ENCODE results near the gene LAMB1. TPM values are rescaled to one million over a fixed set of nuclear protein-coding genes. Genes with fewer than 3 reads are reported as not detected.
"Not testable (repeated sequence)": the region's sequence is repeated elsewhere in the genome, so short reads cannot be mapped to it uniquely, and the experiment has no call there.

Gene LAMB1
- total RNA-seq, 2 donors from 2014 or later, result not detected

DNA sequence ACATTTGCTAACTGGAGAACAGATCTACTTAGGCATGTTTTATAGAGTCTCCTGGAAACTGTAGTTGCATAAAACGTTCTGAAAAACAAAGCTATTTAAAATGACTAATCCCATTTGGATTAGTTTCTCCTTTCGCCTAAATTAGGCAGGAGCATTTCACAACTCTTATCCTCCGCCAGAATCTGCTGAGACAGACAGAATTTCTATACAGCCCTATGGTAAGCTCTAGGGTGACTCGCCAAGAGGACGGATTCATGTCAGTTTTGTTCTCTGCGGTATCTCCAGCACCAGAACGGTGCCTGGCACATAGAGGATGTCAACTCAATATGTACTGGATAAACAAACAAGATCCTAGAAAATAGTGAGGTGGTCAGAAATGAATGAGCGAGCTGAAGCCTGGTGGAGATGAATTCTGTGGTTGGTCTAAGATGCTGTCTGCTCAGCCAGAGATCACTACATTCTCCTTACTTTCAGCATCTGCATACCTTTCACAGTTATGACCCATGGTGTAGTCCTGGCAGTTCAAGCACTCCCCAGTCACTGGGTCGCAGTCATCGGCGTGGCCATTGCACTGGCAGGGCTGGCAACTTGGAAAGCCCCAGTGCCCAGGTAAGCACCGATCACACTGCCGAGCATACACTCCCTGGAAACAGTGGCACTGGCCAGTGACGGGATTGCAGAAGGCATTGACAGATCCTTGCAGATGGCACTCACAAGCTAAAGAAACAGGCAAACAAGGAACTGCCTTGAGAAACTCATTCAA is 44.0 kb downstream of the LAMB1 start:
- no peak overlapping the region for H3K27ac Mint-ChIP-seq
- no peaks in the 10 kb centered on the region for H3K9me3 Mint-ChIP-seq
- H3K27me3 Mint-ChIP-seq, result peaks cover 23% of the 10 kb centered on the region
- H3K4me3 Mint-ChIP-seq, result no peak overlapping the region
- no peaks in the 10 kb centered on the region for H3K36me3 Mint-ChIP-seq (ENCODE audit: low read depth)
- no peak for ATAC-seq (replicated peaks)
- H3K4me1 Mint-ChIP-seq, result no peaks in the 10 kb centered on the region

- Mint-ChIP-seq H3K4me3 (no peak overlapping the region), H3K36me3 (ENCODE audit: low read depth) (no peaks in the 10 kb centered on the region), H3K4me1 (no peaks in the 10 kb centered on the region), H3K27ac (no peak overlapping the region), H3K27me3 (peaks cover 27% of the 10 kb centered on the region), H3K9me3 (no peaks in the 10 kb centered on the region)
- no peak for ATAC-seq (replicated peaks)
These were observed 45.5 kb downstream of the LAMB1 start for GRCh38 chr7:107957436-107957835.

GRCh38 chr7:107956950-107957349 is 46.0 kb downstream of the LAMB1 start:
- H3K4me3 Mint-ChIP-seq; H3K9me3 Mint-ChIP-seq; H3K27ac Mint-ChIP-seq; H3K4me1 Mint-ChIP-seq; H3K36me3 Mint-ChIP-seq (ENCODE audit: low read depth); ATAC-seq (replicated peaks): not testable (repeated sequence)
- H3K27me3 Mint-ChIP-seq, result peaks cover 26% of the 10 kb centered on the region

GRCh38 chr7:107955394-107955793 is 47.6 kb downstream of the LAMB1 start:
- Mint-ChIP-seq H3K27me3 (peaks cover 21% of the 10 kb centered on the region), H3K36me3 (ENCODE audit: low read depth) (no peaks in the 10 kb centered on the region), H3K9me3 (no peaks in the 10 kb centered on the region), H3K4me3 (no peak overlapping the region), H3K27ac (no peak overlapping the region), H3K4me1 (no peaks in the 10 kb centered on the region)
- ATAC-seq (replicated peaks), result no peak

GRCh38 chr7:107953924-107954303 is 49.0 kb downstream of the LAMB1 start:
- H3K4me1 Mint-ChIP-seq, result no peaks in the 10 kb centered on the region
- ATAC-seq (replicated peaks), result no peak
- H3K27ac Mint-ChIP-seq, result no peak overlapping the region
- peaks cover 18% of the 10 kb centered on the region for H3K27me3 Mint-ChIP-seq
- H3K36me3 Mint-ChIP-seq (ENCODE audit: low read depth), result no peaks in the 10 kb centered on the region
- no peak overlapping the region for H3K4me3 Mint-ChIP-seq
- H3K9me3 Mint-ChIP-seq, result no peaks in the 10 kb centered on the region

DNA sequence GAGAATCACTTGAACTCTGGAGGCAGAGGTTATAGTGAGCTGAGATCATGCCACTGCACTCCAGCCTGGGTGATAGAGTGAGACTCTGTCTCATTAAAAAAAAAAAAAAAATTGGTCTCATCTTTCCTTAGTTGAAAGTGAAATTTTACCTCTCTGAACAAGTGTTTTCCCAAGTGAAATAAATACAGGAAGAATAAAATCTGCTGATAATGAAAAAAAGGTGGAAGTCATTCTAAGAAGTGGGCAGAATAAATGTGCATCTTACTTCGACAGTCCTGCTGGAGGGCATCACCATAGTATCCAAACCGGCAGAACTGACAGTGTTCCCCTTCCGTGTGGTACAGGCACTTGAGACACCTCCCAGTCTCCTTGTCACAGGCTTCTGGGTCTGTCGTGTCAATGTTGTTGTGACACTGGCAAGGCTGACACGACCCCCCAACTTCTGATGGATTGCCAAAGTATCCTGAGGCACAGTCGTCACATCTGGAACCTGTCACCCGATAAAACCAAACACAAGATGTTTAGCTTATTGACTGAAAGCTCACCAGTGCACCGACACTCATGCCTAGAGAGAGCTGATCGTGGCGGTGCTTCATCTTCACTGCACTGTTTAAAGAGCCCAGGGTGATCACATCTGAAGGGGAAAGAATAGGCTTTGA is 49.6 kb downstream of the LAMB1 start:
- Mint-ChIP-seq H3K4me1 (no peaks in the 10 kb centered on the region), H3K36me3 (ENCODE audit: low read depth) (no peaks in the 10 kb centered on the region), H3K4me3 (no peak overlapping the region), H3K27me3 (peaks cover 14% of the 10 kb centered on the region), H3K9me3 (no peaks in the 10 kb centered on the region), H3K27ac (no peak overlapping the region)
- ATAC-seq (replicated peaks), result no peak

GRCh38 chr7:107951896-107952295 is 51.1 kb downstream of the LAMB1 start:
- Mint-ChIP-seq H3K4me1 (no peaks in the 10 kb centered on the region), H3K9me3 (no peaks in the 10 kb centered on the region), H3K36me3 (ENCODE audit: low read depth) (no peaks in the 10 kb centered on the region), H3K4me3 (no peak overlapping the region), H3K27ac (no peak overlapping the region), H3K27me3 (peaks cover 9% of the 10 kb centered on the region)
- ATAC-seq (replicated peaks), result no peak

DNA sequence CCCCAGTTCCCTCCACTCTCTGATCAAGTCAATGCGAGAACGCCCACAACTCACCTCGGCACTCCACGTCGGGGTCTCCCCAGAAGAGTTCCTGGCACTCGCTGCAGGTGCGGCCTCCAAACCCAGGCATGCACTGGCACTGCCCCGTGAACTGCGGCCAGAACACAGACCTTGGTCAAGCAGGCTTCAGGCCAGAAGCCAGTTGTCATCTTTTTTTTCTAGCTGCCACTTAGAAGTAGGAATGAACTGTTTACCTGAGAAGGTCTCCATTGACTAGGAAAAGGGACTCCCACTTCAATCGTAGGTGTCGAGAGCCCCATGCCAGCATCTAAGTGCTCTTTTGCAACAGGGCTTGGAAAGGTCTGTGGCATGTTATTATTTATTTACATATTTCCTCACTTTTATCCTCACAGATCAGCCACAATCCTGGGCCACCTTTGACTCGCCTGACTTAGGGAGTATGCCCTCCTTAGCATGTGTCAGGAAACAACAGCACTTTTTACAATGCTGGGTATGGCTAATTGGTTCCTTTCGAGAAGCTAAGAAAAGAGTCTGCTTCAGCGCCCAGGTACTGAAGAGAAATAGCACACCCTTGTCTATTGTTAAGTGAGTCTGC is 51.7 kb downstream of the LAMB1 start:
- H3K27me3 Mint-ChIP-seq, result peaks cover 5% of the 10 kb centered on the region
- no peaks in the 10 kb centered on the region for H3K36me3 Mint-ChIP-seq (ENCODE audit: low read depth)
- H3K27ac Mint-ChIP-seq, result no peak overlapping the region
- ATAC-seq (replicated peaks), result no peak
- H3K4me1 Mint-ChIP-seq, result no peaks in the 10 kb centered on the region
- H3K9me3 Mint-ChIP-seq, result no peaks in the 10 kb centered on the region
- no peak overlapping the region for H3K4me3 Mint-ChIP-seq

GRCh38 chr7:107949443-107949935 is 53.5 kb downstream of the LAMB1 start:
- no peak for ATAC-seq (replicated peaks)
- no peaks in the 10 kb centered on the region for H3K36me3 Mint-ChIP-seq (ENCODE audit: low read depth)
- no peak overlapping the region for H3K4me3 Mint-ChIP-seq
- H3K9me3 Mint-ChIP-seq, result no peaks in the 10 kb centered on the region
- no peak overlapping the region for H3K27ac Mint-ChIP-seq
- no peaks in the 10 kb centered on the region for H3K4me1 Mint-ChIP-seq
- H3K27me3 Mint-ChIP-seq, result peaks cover 4% of the 10 kb centered on the region

- no peak overlapping the region for H3K4me3 Mint-ChIP-seq
- H3K27me3 Mint-ChIP-seq, result peaks cover 4% of the 10 kb centered on the region
- H3K36me3 Mint-ChIP-seq (ENCODE audit: low read depth), result no peaks in the 10 kb centered on the region
- no peak for ATAC-seq (replicated peaks)
- H3K4me1 Mint-ChIP-seq, result no peaks in the 10 kb centered on the region
- H3K9me3 Mint-ChIP-seq, result no peaks in the 10 kb centered on the region
- H3K27ac Mint-ChIP-seq, result no peak overlapping the region
These were observed 54.1 kb downstream of the LAMB1 start for GRCh38 chr7:107948645-107949442.

GRCh38 chr7:107946881-107947280 is 56.1 kb downstream of the LAMB1 start:
- no peak overlapping the region for H3K27ac Mint-ChIP-seq
- no peak for ATAC-seq (replicated peaks)
- no peaks in the 10 kb centered on the region for H3K27me3 Mint-ChIP-seq
- H3K36me3 Mint-ChIP-seq (ENCODE audit: low read depth), result no peaks in the 10 kb centered on the region
- no peaks in the 10 kb centered on the region for H3K4me1 Mint-ChIP-seq
- no peak overlapping the region for H3K4me3 Mint-ChIP-seq
- no peaks in the 10 kb centered on the region for H3K9me3 Mint-ChIP-seq

GRCh38 chr7:107946451-107946850 is 56.5 kb downstream of the LAMB1 start:
- no peak overlapping the region for H3K27ac Mint-ChIP-seq
- no peaks in the 10 kb centered on the region for H3K9me3 Mint-ChIP-seq
- no peak overlapping the region for H3K4me3 Mint-ChIP-seq
- no peak for ATAC-seq (replicated peaks)
- no peaks in the 10 kb centered on the region for H3K4me1 Mint-ChIP-seq
- no peaks in the 10 kb centered on the region for H3K27me3 Mint-ChIP-seq
- H3K36me3 Mint-ChIP-seq (ENCODE audit: low read depth), result no peaks in the 10 kb centered on the region

DNA sequence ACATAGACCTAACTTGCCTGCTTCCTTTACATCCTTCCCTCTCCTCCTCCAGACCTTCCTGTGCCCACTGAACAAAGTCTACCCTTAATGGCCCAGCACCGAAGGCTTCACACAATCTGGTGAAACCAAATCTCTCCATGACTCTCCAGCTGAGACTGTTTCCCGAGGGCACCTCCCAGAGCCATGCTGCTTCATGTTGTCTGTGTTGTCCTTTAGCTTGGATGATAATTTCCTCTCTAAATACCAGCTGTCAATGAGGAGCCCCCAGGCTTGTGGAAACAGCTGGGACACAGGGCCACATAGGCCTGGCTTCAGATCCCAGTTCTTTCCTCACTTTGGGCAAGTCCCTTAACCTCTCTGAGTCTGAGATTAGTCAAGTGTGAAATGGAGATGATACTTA is 57.6 kb downstream of the LAMB1 start:
- H3K36me3 Mint-ChIP-seq (ENCODE audit: low read depth), result no peaks in the 10 kb centered on the region
- H3K27ac Mint-ChIP-seq, result no peak overlapping the region
- H3K27me3 Mint-ChIP-seq, result no peaks in the 10 kb centered on the region
- H3K4me3 Mint-ChIP-seq, result no peak overlapping the region
- ATAC-seq (replicated peaks), result no peak
- H3K9me3 Mint-ChIP-seq, result no peaks in the 10 kb centered on the region
- H3K4me1 Mint-ChIP-seq, result no peaks in the 10 kb centered on the region

GRCh38 chr7:107944411-107945169 is 58.4 kb downstream of the LAMB1 start:
- Mint-ChIP-seq H3K4me1 (no peaks in the 10 kb centered on the region), H3K27me3 (no peaks in the 10 kb centered on the region)

More at GRCh38 chr7:107944411-107945169, 58.4 kb downstream of the LAMB1 start:
- Mint-ChIP-seq H3K27ac (no peak overlapping the region), H3K4me3 (no peak overlapping the region), H3K9me3 (no peaks in the 10 kb centered on the region), H3K36me3 (ENCODE audit: low read depth) (no peaks in the 10 kb centered on the region)
- ATAC-seq (replicated peaks), result no peak
